Upper lobe of left lung (tissue), 6 donors: ENCODE measurements around the gene GAMT. TPM values are rescaled to one million over a fixed set of nuclear protein-coding genes. Genes with fewer than 3 reads are reported as not detected.

Experiments
- ATAC-seq, 2 donors: fragments of 200-7000 bp; cut with Tn5 transposase; one replicate each; pipeline ENCODE4 v1.9.1; 2022; ENCODE audit warnings: mild to moderate bottlenecking in 2 of 2, moderate library complexity in 2 of 2; ENCODE audit not compliant: low FRiP score in 2 of 2
- DNase-seq, 2 donors: peaks; one replicate each; pipeline ENCODE4 v3.0.0-alpha.2; 2019 to 2020
- H3K27ac ChIP-seq, 4 donors: fragments of 200-600 bp; sonication (generic); one replicate each; pipeline ENCODE4 v1.5.1; 2016 to 2019
- H3K27me3 ChIP-seq, 4 donors: fragments of 200-600 bp; sonication (generic); one replicate each; pipeline ENCODE4 v1.5.1; 2017 to 2019
- H3K36me3 ChIP-seq, 4 donors: fragments of 200-600 bp; sonication (generic); one replicate each; pipeline ENCODE4 v1.5.1; 2016 to 2019
- H3K4me1 ChIP-seq, 4 donors: fragments of 200-600 bp; sonication (generic); one replicate each; pipeline ENCODE4 v1.5.1; 2018 to 2019
- H3K4me3 ChIP-seq, 4 donors: fragments of 200-600 bp; sonication (generic); one replicate each; pipeline ENCODE4 v1.5.1; 2017 to 2019; ENCODE audit warnings: mild to moderate bottlenecking in 2 of 4, moderate library complexity in 1 of 4
- H3K9me3 ChIP-seq, 4 donors: fragments of 200-600 bp; sonication (generic); one replicate each; pipeline ENCODE4 v1.5.1; 2018 to 2019
- CTCF ChIP-seq, 6 experiments: fragments of 450-650 bp in 4 of 6; fragments of 200-600 bp in 2 of 6; sonication (generic) in 2 of 6; IDR thresholded peaks; one replicate each; pipeline ENCODE4 v1.5.1; 2016 to 2019; ENCODE audit warnings: antibody characterized with exemption in 6 of 6
- EP300 ChIP-seq, 4 donors: sonication (generic); formaldehyde crosslinking; IDR thresholded peaks; one replicate each; pipeline ENCODE4 v1.5.1; 2017; ENCODE audit warnings: antibody characterized with exemption in 4 of 4, control low read depth in 2 of 4
- POLR2A ChIP-seq, 4 donors: fragments of 450-650 bp; IDR thresholded peaks; one replicate each; pipeline ENCODE4 v1.5.1; 2016 to 2017; ENCODE audit warnings: antibody characterized with exemption in 4 of 4, mild to moderate bottlenecking in 2 of 4
- POLR2AphosphoS5 ChIP-seq, 2 donors: sonication (generic); formaldehyde crosslinking; IDR thresholded peaks; one replicate each; pipeline ENCODE4 v1.5.1; 2017; ENCODE audit warnings: antibody characterized with exemption in 2 of 2
- WGBS, 2 donors: methylation state at CpG; one replicate each; pipeline ENCODE4 v1.1.5; 2017 to 2018; 5-methylcytosine and 5-hydroxymethylcytosine counted together
- total RNA-seq, 6 donors: library from RNA; depleted of rRNA in 4 of 6; stranded (reverse); fragments of >200 nt in 4 of 6; gene quantifications; one replicate each; pipeline versions ENCODE4 v1.1.0 to v1.2.1, GENCODE V29; 2016 to 2021
- donor health status: DM: no; HTN: no; CAD: no; lungs with moderate emphysema.
- donor health status: DM: no; HTN: yes; CAD: no; lungs with severe emphysema.

GAMT gene
- total RNA-seq, 6 donors from 2014 or later = 4.0 to 12.1 (median 8.1) TPM

GRCh38 chr19:1410789-1411188 lies 9.4 kb upstream of the GAMT start:
- H3K27ac ChIP-seq = peak overlapping the region; percentile 44 to 98 (median 70)

GRCh38 chr19:1410136-1410786 lies 8.9 kb upstream of the GAMT start:
- peak overlapping the region; percentile 95 to 98 (median 98) for H3K27ac ChIP-seq
- H3K9me3 ChIP-seq = no peaks in the 10 kb centered on the region
- no peak for ATAC-seq
- H3K36me3 ChIP-seq = peaks cover 0 to 18% (median 11%) of the 10 kb centered on the region in 4 donors
- no peaks in the 10 kb centered on the region for H3K27me3 ChIP-seq
- no peak for TF ChIP-seq POLR2A (IDR thresholded peaks at IDR 0.05)
- TF ChIP-seq POLR2AphosphoS5 (IDR thresholded peaks at IDR 0.05) = peak in 1 of 2 donors; percentile 37
- no peak for TF ChIP-seq CTCF (IDR thresholded peaks at IDR 0.05)
- no peak for TF ChIP-seq EP300 (IDR thresholded peaks at IDR 0.05)
- H3K4me3 ChIP-seq = peak overlapping the region in 1 of 4 donors; percentile 99
- peak; percentile 38 to 78 for DNase-seq
- peaks cover 48 to 74% (median 69%) of the 10 kb centered on the region in 4 donors for H3K4me1 ChIP-seq
- 64 to 69% methylated on average over 21 to 23 of the region's 23 CpGs for WGBS, 2 donors

More at GRCh38 chr19:1410789-1411188, 9.4 kb upstream of the GAMT start:
- 75 to 87% methylated on average over 6 to 8 of the region's 9 CpGs for WGBS, 2 donors
- peak overlapping the region in 1 of 4 donors; percentile 99 for H3K4me3 ChIP-seq
- H3K4me1 ChIP-seq = peaks cover 51 to 79% (median 74%) of the 10 kb centered on the region in 4 donors
- H3K9me3 ChIP-seq = no peaks in the 10 kb centered on the region
- DNase-seq (peak in 1 of 2 donors; percentile 34), ATAC-seq (no peak)
- H3K27me3 ChIP-seq = no peaks in the 10 kb centered on the region
- peaks cover 0 to 18% (median 11%) of the 10 kb centered on the region in 4 donors for H3K36me3 ChIP-seq
- no peak for TF ChIP-seq POLR2AphosphoS5 (IDR thresholded peaks at IDR 0.05)
- no peak for TF ChIP-seq POLR2A (IDR thresholded peaks at IDR 0.05)
- TF ChIP-seq EP300 (IDR thresholded peaks at IDR 0.05) = no peak
- TF ChIP-seq CTCF (IDR thresholded peaks at IDR 0.05) = no peak

GRCh38 chr19:1409204-1410005 lies 8.1 kb upstream of the GAMT start:
- TF ChIP-seq POLR2AphosphoS5 (IDR thresholded peaks at IDR 0.05) = no peak

GRCh38 chr19:1408300-1409203 lies 7.2 kb upstream of the GAMT start:
- ATAC-seq (peak; percentile 25 to 58), DNase-seq (peak; percentile 77 to 92)
- peak overlapping the region; percentile 93 to 100 (median 98) for H3K4me3 ChIP-seq
- no peaks in the 10 kb centered on the region for H3K9me3 ChIP-seq
- H3K27ac ChIP-seq = peak overlapping the region; percentile 95 to 98 (median 98)
- 2 to 6% methylated on average over 3 to 38 of the region's 69 CpGs for WGBS, 2 donors
- no peak for TF ChIP-seq EP300 (IDR thresholded peaks at IDR 0.05)
- TF ChIP-seq POLR2AphosphoS5 (IDR thresholded peaks at IDR 0.05) = peak in 1 of 2 donors; percentile 33
- TF ChIP-seq POLR2A (IDR thresholded peaks at IDR 0.05) = peak in 2 of 4 donors; percentile 40 to 62
- TF ChIP-seq CTCF (IDR thresholded peaks at IDR 0.05) = no peak
- H3K4me1 ChIP-seq = peaks cover 46 to 58% (median 52%) of the 10 kb centered on the region in 4 donors
- H3K27me3 ChIP-seq = no peaks in the 10 kb centered on the region
- peaks cover 0 to 17% (median 10%) of the 10 kb centered on the region in 4 donors for H3K36me3 ChIP-seq

More at GRCh38 chr19:1409204-1410005, 8.1 kb upstream of the GAMT start:
- 0 to 59% methylated on average over 2 to 21 of the region's 33 CpGs for WGBS, 2 donors
- Histone ChIP-seq H3K36me3 (peaks cover 0 to 18% (median 11%) of the 10 kb centered on the region in 4 donors), H3K27ac (peak overlapping the region; percentile 95 to 98 (median 98)), H3K4me1 (peaks cover 48 to 65% (median 60%) of the 10 kb centered on the region in 4 donors), H3K9me3 (no peaks in the 10 kb centered on the region), H3K4me3 (peak overlapping the region; percentile 93 to 100 (median 98)), H3K27me3 (no peaks in the 10 kb centered on the region)
- ATAC-seq = no peak
- DNase-seq = peak in 1 of 2 donors; percentile 76
